HuH-7 (cell line): ENCODE results near the gene MYCL.
"Not testable (repeated sequence)": the region's sequence is repeated elsewhere in the genome, so short reads cannot be mapped to it uniquely, and the experiment has no call there.

Experiments used
- DNase-seq: peaks from one replicate; pipeline ENCODE4 v3.0.0; 2011; ENCODE audit warnings: low spot score

The MYCL gene

GRCh38 chr1:39917825-39918224, 16.1 kb upstream of the MYCL start:
- DNase-seq: no peak

GRCh38 chr1:39915499-39916129, 13.9 kb upstream of the MYCL start:
- DNase-seq: no peak

GRCh38 chr1:39913136-39913535, 11.4 kb upstream of the MYCL start:
- DNase-seq: not testable (repeated sequence)

GRCh38 chr1:39910263-39910662, 8.5 kb upstream of the MYCL start:
- DNase-seq: no peak

GRCh38 chr1:39908534-39908933, 6.8 kb upstream of the MYCL start:
- DNase-seq: no peak

GRCh38 chr1:39907528-39908453, 6.1 kb upstream of the MYCL start:
- no peak for DNase-seq

GRCh38 chr1:39905172-39905571, 3.5 kb upstream of the MYCL start:
- no peak for DNase-seq

GRCh38 chr1:39902460-39902807, 717 bp upstream of the MYCL start:
- no peak for DNase-seq

- DNase-seq: peak; percentile 59
These were observed 328 bp downstream of the MYCL start for GRCh38 chr1:39901464-39901713.

GRCh38 chr1:39900662-39901463, 854 bp downstream of the MYCL start:
- DNase-seq: peak; percentile 36

GRCh38 chr1:39899611-39900538, 1.8 kb downstream of the MYCL start:
- no peak for DNase-seq

- peak; percentile 97 for DNase-seq
These were observed 2.8 kb downstream of the MYCL start for GRCh38 chr1:39898648-39899603.

GRCh38 chr1:39898191-39898590, 3.5 kb downstream of the MYCL start:
- no peak for DNase-seq

- no peak for DNase-seq
These were observed 4.6 kb downstream of the MYCL start for GRCh38 chr1:39896909-39897685.

- no peak for DNase-seq
These were observed 5.8 kb downstream of the MYCL start for GRCh38 chr1:39895731-39896480.

- DNase-seq: no peak
These were observed 6.7 kb downstream of the MYCL start for GRCh38 chr1:39894884-39895495.

GRCh38 chr1:39892601-39893595, 8.8 kb downstream of the MYCL start:
- DNase-seq: no peak
